ENCODE data around the gene GOLGA8N. TPM values are rescaled to one million over a fixed set of nuclear protein-coding genes. Genes with fewer than 3 reads are reported as not detected.
"Not testable (repeated sequence)": the region's sequence is repeated elsewhere in the genome, so short reads cannot be mapped to it uniquely, and the experiment has no call there.

The GOLGA8N gene
- polyA plus RNA-seq (0.25 to 2.1 TPM (median 0.87 TPM) in 3 replicates), polyA minus RNA-seq (2.4 to 5.4 TPM in 2 of 3 replicates, not detected in the other)
- polyA plus RNA-seq (2011; ENCODE audit: low read depth), result 4.6 TPM
- polyA plus RNA-seq (2011; cell fraction: cytosol; rRNA removed), result 0.21 and 0.33 TPM in 2 replicates
- 3.6 and 5.0 TPM in 2 replicates for polyA plus RNA-seq (2011; cell fraction: nucleus; rRNA removed)
- 0.64 and 1.3 TPM in 2 replicates for polyA plus RNA-seq (2012; ENCODE audit: low replicate concordance)
- polyA minus RNA-seq (2011; cell fraction: cytosol; rRNA and poly(A)+ RNA removed), result not detected
- 1.1 and 3.2 TPM in 2 replicates for polyA minus RNA-seq (2011; cell fraction: nucleus; rRNA and poly(A)+ RNA removed)

- H3K36me3 ChIP-seq (ENCODE audit: control insufficient read depth in 2 of 2, extremely low read depth in 1 of 2, insufficient read depth in 2 of 2, low read length in 2 of 2); H2AFZ ChIP-seq (ENCODE audit: control insufficient read depth, low read length); dilution Hi-C loops (cut with MboI; ENCODE audit: extremely low pct_ligation_motif_present, low sequenced_read_pairs); H3K9me3 ChIP-seq (ENCODE audit: control insufficient read depth, low read depth, low read length); H3K4me1 ChIP-seq (ENCODE audit: control insufficient read depth, extremely low read depth, insufficient read depth, low read length); DNase-seq (ENCODE audit: low read depth, low spot score); H3K9me1 ChIP-seq (ENCODE audit: control insufficient read depth, extremely low read depth, insufficient read depth, low read length); H3K9ac ChIP-seq (ENCODE audit: control insufficient read depth, extremely low read depth, insufficient read depth, low read length); H3K79me2 ChIP-seq (ENCODE audit: control insufficient read depth, insufficient read depth, low read length); H3K4me2 ChIP-seq (ENCODE audit: control insufficient read depth, extremely low read depth, insufficient read depth, low read depth, low read length); H3K27ac ChIP-seq (ENCODE audit: control insufficient read depth, insufficient read depth, low read length); H3K4me3 ChIP-seq (ENCODE audit: control insufficient read depth in 2 of 3, extremely low read depth in 1 of 3, insufficient read depth in 2 of 3, low read depth in 1 of 3, low read length in 3 of 3); H3K27me3 ChIP-seq (ENCODE audit: control insufficient read depth, extremely low read depth, insufficient read depth, low read length); FAIRE-seq; H4K20me1 ChIP-seq (ENCODE audit: control insufficient read depth, extremely low read depth, insufficient read depth, low read length): not testable (repeated sequence)
Measured at GRCh38 chr15:32593151-32593550, at the start of gene GOLGA8N. TSS of gene GOLGA8N (plus strand) at chr15:32593456.

- H4K20me1 ChIP-seq (ENCODE audit: control insufficient read depth, extremely low read depth, insufficient read depth, low read length); FAIRE-seq; H3K9me3 ChIP-seq (ENCODE audit: control insufficient read depth, low read depth, low read length); H3K79me2 ChIP-seq (ENCODE audit: control insufficient read depth, insufficient read depth, low read length); dilution Hi-C loops (cut with MboI; ENCODE audit: extremely low pct_ligation_motif_present, low sequenced_read_pairs); H3K27me3 ChIP-seq (ENCODE audit: control insufficient read depth, extremely low read depth, insufficient read depth, low read length); H3K4me1 ChIP-seq (ENCODE audit: control insufficient read depth, extremely low read depth, insufficient read depth, low read length); DNase-seq (ENCODE audit: low read depth, low spot score); H3K4me3 ChIP-seq (ENCODE audit: control insufficient read depth in 2 of 3, extremely low read depth in 1 of 3, insufficient read depth in 2 of 3, low read depth in 1 of 3, low read length in 3 of 3); H3K36me3 ChIP-seq (ENCODE audit: control insufficient read depth in 2 of 2, extremely low read depth in 1 of 2, insufficient read depth in 2 of 2, low read length in 2 of 2); H3K9me1 ChIP-seq (ENCODE audit: control insufficient read depth, extremely low read depth, insufficient read depth, low read length); H3K27ac ChIP-seq (ENCODE audit: control insufficient read depth, insufficient read depth, low read length); H3K9ac ChIP-seq (ENCODE audit: control insufficient read depth, extremely low read depth, insufficient read depth, low read length); H3K4me2 ChIP-seq (ENCODE audit: control insufficient read depth, extremely low read depth, insufficient read depth, low read depth, low read length); H2AFZ ChIP-seq (ENCODE audit: control insufficient read depth, low read length): not testable (repeated sequence)
Measured at GRCh38 chr15:32543456-32543855, 49.8 kb upstream of the GOLGA8N start.

GRCh38 chr15:32545129-32545528 lies 48.1 kb upstream of the GOLGA8N start:
- H3K4me1 ChIP-seq (ENCODE audit: control insufficient read depth, extremely low read depth, insufficient read depth, low read length); H4K20me1 ChIP-seq (ENCODE audit: control insufficient read depth, extremely low read depth, insufficient read depth, low read length); H3K9me1 ChIP-seq (ENCODE audit: control insufficient read depth, extremely low read depth, insufficient read depth, low read length); H3K27me3 ChIP-seq (ENCODE audit: control insufficient read depth, extremely low read depth, insufficient read depth, low read length); FAIRE-seq; H3K79me2 ChIP-seq (ENCODE audit: control insufficient read depth, insufficient read depth, low read length); H3K4me2 ChIP-seq (ENCODE audit: control insufficient read depth, extremely low read depth, insufficient read depth, low read depth, low read length); H3K9ac ChIP-seq (ENCODE audit: control insufficient read depth, extremely low read depth, insufficient read depth, low read length); H3K9me3 ChIP-seq (ENCODE audit: control insufficient read depth, low read depth, low read length); H2AFZ ChIP-seq (ENCODE audit: control insufficient read depth, low read length); dilution Hi-C loops (cut with MboI; ENCODE audit: extremely low pct_ligation_motif_present, low sequenced_read_pairs); H3K27ac ChIP-seq (ENCODE audit: control insufficient read depth, insufficient read depth, low read length); H3K4me3 ChIP-seq (ENCODE audit: control insufficient read depth in 2 of 3, extremely low read depth in 1 of 3, insufficient read depth in 2 of 3, low read depth in 1 of 3, low read length in 3 of 3); H3K36me3 ChIP-seq (ENCODE audit: control insufficient read depth in 2 of 2, extremely low read depth in 1 of 2, insufficient read depth in 2 of 2, low read length in 2 of 2); DNase-seq (ENCODE audit: low read depth, low spot score): not testable (repeated sequence)

GRCh38 chr15:32554587-32554986 lies 38.7 kb upstream of the GOLGA8N start:
- H3K79me2 ChIP-seq (ENCODE audit: control insufficient read depth, insufficient read depth, low read length); H3K27ac ChIP-seq (ENCODE audit: control insufficient read depth, insufficient read depth, low read length); H2AFZ ChIP-seq (ENCODE audit: control insufficient read depth, low read length); H3K4me1 ChIP-seq (ENCODE audit: control insufficient read depth, extremely low read depth, insufficient read depth, low read length); H4K20me1 ChIP-seq (ENCODE audit: control insufficient read depth, extremely low read depth, insufficient read depth, low read length); H3K9me3 ChIP-seq (ENCODE audit: control insufficient read depth, low read depth, low read length); dilution Hi-C loops (cut with MboI; ENCODE audit: extremely low pct_ligation_motif_present, low sequenced_read_pairs); H3K4me3 ChIP-seq (ENCODE audit: control insufficient read depth in 2 of 3, extremely low read depth in 1 of 3, insufficient read depth in 2 of 3, low read depth in 1 of 3, low read length in 3 of 3); DNase-seq (ENCODE audit: low read depth, low spot score); H3K36me3 ChIP-seq (ENCODE audit: control insufficient read depth in 2 of 2, extremely low read depth in 1 of 2, insufficient read depth in 2 of 2, low read length in 2 of 2); H3K9me1 ChIP-seq (ENCODE audit: control insufficient read depth, extremely low read depth, insufficient read depth, low read length); H3K27me3 ChIP-seq (ENCODE audit: control insufficient read depth, extremely low read depth, insufficient read depth, low read length); FAIRE-seq; H3K9ac ChIP-seq (ENCODE audit: control insufficient read depth, extremely low read depth, insufficient read depth, low read length); H3K4me2 ChIP-seq (ENCODE audit: control insufficient read depth, extremely low read depth, insufficient read depth, low read depth, low read length): not testable (repeated sequence)

- not testable (repeated sequence) for FAIRE-seq
Measured at GRCh38 chr15:32562198-32562597, 31.1 kb upstream of the GOLGA8N start.

More at GRCh38 chr15:32562198-32562597, 31.1 kb upstream of the GOLGA8N start:
- H3K9me3 ChIP-seq (ENCODE audit: control insufficient read depth, low read depth, low read length); H3K27ac ChIP-seq (ENCODE audit: control insufficient read depth, insufficient read depth, low read length); H3K79me2 ChIP-seq (ENCODE audit: control insufficient read depth, insufficient read depth, low read length); H3K4me3 ChIP-seq (ENCODE audit: control insufficient read depth in 2 of 3, extremely low read depth in 1 of 3, insufficient read depth in 2 of 3, low read depth in 1 of 3, low read length in 3 of 3); H3K4me2 ChIP-seq (ENCODE audit: control insufficient read depth, extremely low read depth, insufficient read depth, low read depth, low read length); H3K4me1 ChIP-seq (ENCODE audit: control insufficient read depth, extremely low read depth, insufficient read depth, low read length); H3K9ac ChIP-seq (ENCODE audit: control insufficient read depth, extremely low read depth, insufficient read depth, low read length); DNase-seq (ENCODE audit: low read depth, low spot score); H3K36me3 ChIP-seq (ENCODE audit: control insufficient read depth in 2 of 2, extremely low read depth in 1 of 2, insufficient read depth in 2 of 2, low read length in 2 of 2); H2AFZ ChIP-seq (ENCODE audit: control insufficient read depth, low read length); H4K20me1 ChIP-seq (ENCODE audit: control insufficient read depth, extremely low read depth, insufficient read depth, low read length); H3K9me1 ChIP-seq (ENCODE audit: control insufficient read depth, extremely low read depth, insufficient read depth, low read length); H3K27me3 ChIP-seq (ENCODE audit: control insufficient read depth, extremely low read depth, insufficient read depth, low read length); dilution Hi-C loops (cut with MboI; ENCODE audit: extremely low pct_ligation_motif_present, low sequenced_read_pairs): not testable (repeated sequence)
